H54 (cell line): Measurements from ENCODE around the gene TTC28.

Experiments used
- DNase-seq: peaks from one replicate; pipeline ENCODE4 v3.0.0; 2011; ENCODE audit warnings: low spot score, mixed read lengths; ENCODE audit not compliant: insufficient read length
- FAIRE-seq: peaks from 3 replicates; lab custom pipeline; 2011; peaks lifted over from hg19 to GRCh38; lab: Jason Lieb, UNC
- POLR2A ChIP-seq: IDR thresholded peaks from 2 replicates; pipeline ENCODE4 v1.6.1; 2011; ENCODE audit warnings: low read depth, mild to moderate bottlenecking, low read length

TTC28 gene

DNA sequence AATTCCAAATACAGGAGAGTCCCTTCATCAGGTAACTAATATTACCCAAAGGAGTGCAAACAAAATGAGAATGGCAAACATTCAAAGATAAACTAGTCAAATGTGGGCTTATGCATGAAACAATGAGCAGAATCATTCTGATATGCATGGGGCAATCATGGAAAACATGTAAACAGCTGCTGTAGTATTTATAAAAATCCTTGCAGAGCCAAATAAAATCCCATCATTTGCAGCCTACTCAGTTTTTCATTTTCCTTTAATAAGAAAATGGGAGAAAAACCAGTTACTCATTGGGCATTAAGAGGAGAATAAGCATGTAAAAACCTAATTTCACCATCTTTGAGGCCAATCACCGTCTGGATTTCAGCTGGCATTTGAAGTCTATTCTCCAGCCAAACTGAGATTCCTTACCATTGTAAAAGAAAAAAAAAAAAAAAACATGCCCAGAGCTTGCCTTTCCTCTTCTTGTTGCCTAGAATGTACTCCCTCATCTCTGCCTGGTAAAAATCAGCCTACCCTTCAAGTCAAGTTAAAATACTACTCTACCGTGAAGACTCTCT, 249.1 kb downstream of the TTC28 start:
- no peak for FAIRE-seq
- DNase-seq: no peak
- TF ChIP-seq POLR2A: no peak

DNA sequence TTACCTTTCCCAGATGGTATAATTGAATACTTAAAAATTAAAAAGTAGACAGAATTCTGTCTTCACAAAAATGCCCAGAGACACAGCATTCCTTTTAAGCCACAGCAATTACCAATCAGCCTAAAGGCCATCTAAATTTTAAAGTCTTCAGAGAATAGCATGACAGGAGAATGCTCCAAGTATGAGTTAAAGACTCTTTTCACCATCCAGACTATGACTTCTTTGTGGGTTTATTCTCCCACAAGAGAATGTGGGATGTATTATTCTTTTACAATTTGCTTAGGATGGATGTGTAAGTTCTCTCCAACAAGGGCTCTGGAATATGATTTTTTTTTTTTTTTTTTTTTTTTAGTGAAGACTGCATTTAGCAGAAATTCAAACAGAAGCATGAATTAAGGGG, 249.9 kb downstream of the TTC28 start:
- FAIRE-seq (no peak), DNase-seq (no peak)
- no peak for TF ChIP-seq POLR2A

DNA sequence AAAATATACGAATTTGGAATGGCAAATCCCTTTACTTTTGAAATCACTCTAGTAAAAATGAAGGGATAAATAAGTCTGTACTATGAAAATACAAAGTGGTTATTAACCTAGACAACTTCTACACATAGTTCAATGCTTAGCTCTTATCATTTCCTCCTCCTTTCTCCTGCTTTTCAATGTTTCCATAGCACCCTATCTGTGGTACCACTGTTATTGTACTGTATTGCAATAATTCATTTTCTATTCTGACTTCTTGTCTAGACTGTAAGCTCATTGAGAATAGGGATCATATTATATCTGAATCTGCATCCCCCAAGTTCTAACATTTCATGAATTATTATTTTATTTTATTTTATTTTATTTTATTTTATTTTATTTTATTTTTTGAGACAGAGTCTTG, 251.4 kb downstream of the TTC28 start:
- DNase-seq (no peak), FAIRE-seq (no peak)
- no peak for TF ChIP-seq POLR2A

GRCh38 chr22:28426346-28427132, 253.1 kb downstream of the TTC28 start:
- DNase-seq: no peak
- no peak for FAIRE-seq
- no peak for TF ChIP-seq POLR2A

DNA sequence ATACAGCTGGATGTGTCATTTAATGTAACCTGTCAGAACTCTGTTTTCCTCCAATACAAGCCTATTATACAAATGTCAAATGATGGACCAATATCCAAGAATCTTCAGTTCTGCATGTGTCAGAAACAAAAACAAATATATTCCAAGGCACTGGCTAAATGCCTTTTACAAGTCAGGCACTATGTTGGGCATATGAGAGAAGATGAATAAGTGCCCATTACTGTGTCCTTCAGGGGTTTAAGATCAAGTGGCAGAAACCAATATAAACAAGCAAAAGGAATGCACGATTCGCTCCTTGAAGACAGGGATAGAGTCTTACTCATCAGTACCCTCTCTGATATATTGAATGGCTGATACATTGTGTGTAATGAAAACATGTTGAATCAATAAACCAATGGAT, 254.4 kb downstream of the TTC28 start:
- TF ChIP-seq POLR2A: no peak
- FAIRE-seq (no peak), DNase-seq (no peak)

GRCh38 chr22:28424427-28425080, 255.1 kb downstream of the TTC28 start:
- FAIRE-seq (no peak), DNase-seq (no peak)
- TF ChIP-seq POLR2A: no peak

GRCh38 chr22:28419919-28420318, 259.7 kb downstream of the TTC28 start:
- no peak for FAIRE-seq
- no peak for DNase-seq
- TF ChIP-seq POLR2A: no peak

DNA sequence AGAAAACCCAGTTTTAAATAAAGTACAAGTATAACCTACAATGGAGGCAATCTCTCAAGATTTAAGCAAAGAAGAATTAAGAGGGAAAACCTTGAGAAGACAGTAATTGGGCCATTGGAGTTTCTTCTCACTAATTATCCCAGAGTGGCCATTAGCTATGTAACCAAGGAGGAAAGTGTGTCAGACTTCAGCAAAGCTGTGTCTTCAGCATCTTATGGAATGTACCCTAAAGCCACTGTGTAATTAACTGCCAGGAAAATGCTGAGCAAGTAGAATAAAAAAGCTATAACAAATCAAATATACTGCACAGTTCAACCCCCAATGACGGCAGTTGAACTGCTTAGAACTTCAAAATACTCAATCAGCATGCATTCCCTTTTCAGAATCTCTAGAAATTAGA, 261.6 kb downstream of the TTC28 start:
- FAIRE-seq (no peak), DNase-seq (no peak)
- no peak for TF ChIP-seq POLR2A

DNA sequence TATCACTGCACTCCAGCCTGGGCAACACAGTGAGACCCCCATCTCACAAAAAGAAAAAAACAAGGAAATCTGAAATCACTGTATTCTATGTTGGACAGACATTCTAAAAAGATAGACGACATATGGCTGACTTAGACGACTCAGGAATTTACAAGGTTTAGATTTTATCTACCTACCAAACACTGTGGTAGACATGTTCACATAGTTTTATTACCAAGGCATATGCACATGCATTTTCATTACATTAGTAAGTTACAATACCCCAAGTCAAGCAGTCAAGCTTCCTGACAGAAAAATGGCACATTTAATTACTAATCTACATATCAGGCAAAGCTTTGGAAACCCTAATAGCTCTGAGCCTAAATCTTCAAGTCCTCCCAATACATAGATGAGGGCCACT, 262.2 kb downstream of the TTC28 start:
- FAIRE-seq (no peak), DNase-seq (no peak)
- TF ChIP-seq POLR2A: no peak

GRCh38 chr22:28414913-28415312, 264.7 kb downstream of the TTC28 start:
- FAIRE-seq (no peak), DNase-seq (no peak)
- no peak for TF ChIP-seq POLR2A

GRCh38 chr22:28413612-28414399, 265.8 kb downstream of the TTC28 start:
- TF ChIP-seq POLR2A: no peak
- FAIRE-seq (no peak), DNase-seq (no peak)

GRCh38 chr22:28412109-28412508, 267.5 kb downstream of the TTC28 start:
- no peak for FAIRE-seq
- TF ChIP-seq POLR2A: no peak
- no peak for DNase-seq

- FAIRE-seq (no peak), DNase-seq (no peak)
- TF ChIP-seq POLR2A: no peak
Measured at GRCh38 chr22:28411125-28411524, 268.5 kb downstream of the TTC28 start.
